ENCODE measurements around the gene RFC2.
"Not testable (repeated sequence)": the region's sequence is repeated elsewhere in the genome, so short reads cannot be mapped to it uniquely, and the experiment has no call there.

RFC2 gene

GRCh38 chr7:74216361-74216761, 37.8 kb downstream of the RFC2 start:
- DNase-seq: no peak

- DNase-seq: no peak
These were observed 38.3 kb downstream of the RFC2 start for GRCh38 chr7:74215921-74216320.

GRCh38 chr7:74214816-74215630, 39.2 kb downstream of the RFC2 start:
- no peak for DNase-seq

GRCh38 chr7:74212661-74213060, 41.5 kb downstream of the RFC2 start:
- no peak for DNase-seq

- DNase-seq: not testable (repeated sequence)
These were observed 46.0 kb downstream of the RFC2 start for GRCh38 chr7:74208241-74208640.

GRCh38 chr7:74207586-74207985, 46.6 kb downstream of the RFC2 start:
- DNase-seq: no peak

- peak; percentile 78 for DNase-seq
These were observed 47.5 kb downstream of the RFC2 start for GRCh38 chr7:74206589-74207120.

GRCh38 chr7:74206052-74206451, 48.1 kb downstream of the RFC2 start:
- DNase-seq: not testable (repeated sequence)

- DNase-seq: no peak
These were observed 50.1 kb downstream of the RFC2 start for GRCh38 chr7:74203956-74204618.

- DNase-seq: peak; percentile 29 to 43
These were observed 51.2 kb downstream of the RFC2 start for GRCh38 chr7:74202841-74203556.

GRCh38 chr7:74199551-74200355, 54.4 kb downstream of the RFC2 start:
- no peak for DNase-seq

GRCh38 chr7:74197449-74198124, 56.6 kb downstream of the RFC2 start:
- no peak for DNase-seq

GRCh38 chr7:74195968-74196654, 58.1 kb downstream of the RFC2 start:
- not testable (repeated sequence) for DNase-seq

GRCh38 chr7:74195139-74195860, 58.9 kb downstream of the RFC2 start:
- DNase-seq: not testable (repeated sequence)

- DNase-seq: no peak
These were observed 59.5 kb downstream of the RFC2 start for GRCh38 chr7:74194686-74195085.

GRCh38 chr7:74193913-74194312, 60.3 kb downstream of the RFC2 start:
- DNase-seq: no peak

- no peak for DNase-seq
These were observed 61.1 kb downstream of the RFC2 start for GRCh38 chr7:74193054-74193453.

- DNase-seq: no peak
These were observed 63.0 kb downstream of the RFC2 start for GRCh38 chr7:74191231-74191630.

GRCh38 chr7:74190259-74190658, 63.9 kb downstream of the RFC2 start:
- no peak for DNase-seq

GRCh38 chr7:74187915-74188675, 66.1 kb downstream of the RFC2 start:
- DNase-seq: no peak

All from CD4-positive, alpha-beta T cell treated with Interferon alpha-2 for 1 hour (primary cell).